Stimulated activated naive CD8-positive, alpha-beta T cell treated with anti-CD3 and anti-CD28 coated beads, Interleukin-15, Interleukin-2, amounts not matched to agents 100 U/mL and 50 U/mL, for 24 hours (primary cell): ENCODE measurements around the gene PSEN1.

ENCODE experiments used
- ATAC-seq: fragments of 150-1000 bp; cut with Tn5 transposase; one replicate; pipeline ENCODE4 v1.10.0; 2021
- DNase-seq: peaks from one replicate; pipeline ENCODE4 v3.0.0; 2021

The PSEN1 gene

GRCh38 chr14:73136387-73137225 lies at the start of gene PSEN1:
Gene PSEN1, plus strand, starts transcription at chr14:73136507. Its CDS starts 11,513 bp downstream, at chr14:73148020.
- ATAC-seq: peak; percentile 97
- peak; percentile 100 for DNase-seq

- ATAC-seq (no peak), DNase-seq (no peak)
Observed at GRCh38 chr14:73091044-73091443, 45.3 kb upstream of the PSEN1 start.

GRCh38 chr14:73097421-73097820 lies 38.9 kb upstream of the PSEN1 start:
- no peak for DNase-seq
- no peak for ATAC-seq

- DNase-seq (no peak), ATAC-seq (no peak)
Observed at GRCh38 chr14:73100334-73100733, 36.0 kb upstream of the PSEN1 start.

GRCh38 chr14:73102806-73103497 lies 33.4 kb upstream of the PSEN1 start:
- ATAC-seq: no peak

GRCh38 chr14:73105050-73105449 lies 31.3 kb upstream of the PSEN1 start:
- ATAC-seq (no peak), DNase-seq (no peak)

More at GRCh38 chr14:73102806-73103497, 33.4 kb upstream of the PSEN1 start:
- no peak for DNase-seq

GRCh38 chr14:73105727-73106126 lies 30.6 kb upstream of the PSEN1 start:
- no peak for ATAC-seq

GRCh38 chr14:73116079-73116665 lies 20.1 kb upstream of the PSEN1 start:
- DNase-seq (no peak), ATAC-seq (no peak)

More at GRCh38 chr14:73105727-73106126, 30.6 kb upstream of the PSEN1 start:
- no peak for DNase-seq

- DNase-seq (no peak), ATAC-seq (no peak)
Observed at GRCh38 chr14:73124180-73124894, 12.0 kb upstream of the PSEN1 start.

- no peak for DNase-seq
- ATAC-seq: no peak
Observed at GRCh38 chr14:73125169-73125588, 11.1 kb upstream of the PSEN1 start.

- DNase-seq: no peak
- ATAC-seq: no peak
Observed at GRCh38 chr14:73125746-73126145, 10.6 kb upstream of the PSEN1 start.

- ATAC-seq: no peak
- no peak for DNase-seq
Observed at GRCh38 chr14:73133795-73134194, 2.5 kb upstream of the PSEN1 start.

GRCh38 chr14:73136085-73136386 lies 271 bp upstream of the PSEN1 start:
- DNase-seq (no peak), ATAC-seq (no peak)

- ATAC-seq: no peak
- no peak for DNase-seq
Observed at GRCh38 chr14:73140811-73141323, 4.6 kb downstream of the PSEN1 start.

GRCh38 chr14:73142216-73142615 lies 5.9 kb downstream of the PSEN1 start:
- no peak for ATAC-seq
- DNase-seq: no peak

GRCh38 chr14:73143003-73143402 lies 6.7 kb downstream of the PSEN1 start:
- ATAC-seq (no peak), DNase-seq (no peak)

GRCh38 chr14:73143617-73144016 lies 7.3 kb downstream of the PSEN1 start:
- DNase-seq (no peak), ATAC-seq (no peak)

GRCh38 chr14:73145371-73145770 lies 9.1 kb downstream of the PSEN1 start:
- DNase-seq: no peak
- no peak for ATAC-seq

- no peak for DNase-seq
- no peak for ATAC-seq
Observed at GRCh38 chr14:73146111-73146510, 9.8 kb downstream of the PSEN1 start.

- ATAC-seq: no peak
- no peak for DNase-seq
Observed at GRCh38 chr14:73149753-73150152, 13.4 kb downstream of the PSEN1 start.

GRCh38 chr14:73153272-73153671 lies 17.0 kb downstream of the PSEN1 start:
- no peak for DNase-seq
- ATAC-seq: no peak

GRCh38 chr14:73162251-73162650 lies 25.9 kb downstream of the PSEN1 start:
- ATAC-seq: no peak
- no peak for DNase-seq
